ENCODE data around the gene MED22.
"Not testable (repeated sequence)": the region's sequence is repeated elsewhere in the genome, so short reads cannot be mapped to it uniquely, and the experiment has no call there.

MED22 gene

GRCh38 chr9:133303266-133304157 is 44.4 kb downstream of the MED22 start:
- DNase-seq, result no peak

- DNase-seq, result no peak
Observed at GRCh38 chr9:133301253-133302230, 46.4 kb downstream of the MED22 start.

GRCh38 chr9:133299996-133300395 is 47.9 kb downstream of the MED22 start:
- not testable (repeated sequence) for DNase-seq

GRCh38 chr9:133294257-133294656 is 53.7 kb downstream of the MED22 start:
- no peak for DNase-seq

- DNase-seq, result no peak
Observed at GRCh38 chr9:133290751-133291302, 57.1 kb downstream of the MED22 start.
